Suppressor macrophage (primary cell): Measurements from ENCODE around the gene DNAAF5.
A peak's percentile ranks its signal among the peaks of the same experiment; 100 is the strongest.

ENCODE experiments used
- DNase-seq, 4 experiments: peaks; one replicate each; pipeline ENCODE4 v3.0.0-alpha.2; 2020 to 2022

DNAAF5 gene

DNA sequence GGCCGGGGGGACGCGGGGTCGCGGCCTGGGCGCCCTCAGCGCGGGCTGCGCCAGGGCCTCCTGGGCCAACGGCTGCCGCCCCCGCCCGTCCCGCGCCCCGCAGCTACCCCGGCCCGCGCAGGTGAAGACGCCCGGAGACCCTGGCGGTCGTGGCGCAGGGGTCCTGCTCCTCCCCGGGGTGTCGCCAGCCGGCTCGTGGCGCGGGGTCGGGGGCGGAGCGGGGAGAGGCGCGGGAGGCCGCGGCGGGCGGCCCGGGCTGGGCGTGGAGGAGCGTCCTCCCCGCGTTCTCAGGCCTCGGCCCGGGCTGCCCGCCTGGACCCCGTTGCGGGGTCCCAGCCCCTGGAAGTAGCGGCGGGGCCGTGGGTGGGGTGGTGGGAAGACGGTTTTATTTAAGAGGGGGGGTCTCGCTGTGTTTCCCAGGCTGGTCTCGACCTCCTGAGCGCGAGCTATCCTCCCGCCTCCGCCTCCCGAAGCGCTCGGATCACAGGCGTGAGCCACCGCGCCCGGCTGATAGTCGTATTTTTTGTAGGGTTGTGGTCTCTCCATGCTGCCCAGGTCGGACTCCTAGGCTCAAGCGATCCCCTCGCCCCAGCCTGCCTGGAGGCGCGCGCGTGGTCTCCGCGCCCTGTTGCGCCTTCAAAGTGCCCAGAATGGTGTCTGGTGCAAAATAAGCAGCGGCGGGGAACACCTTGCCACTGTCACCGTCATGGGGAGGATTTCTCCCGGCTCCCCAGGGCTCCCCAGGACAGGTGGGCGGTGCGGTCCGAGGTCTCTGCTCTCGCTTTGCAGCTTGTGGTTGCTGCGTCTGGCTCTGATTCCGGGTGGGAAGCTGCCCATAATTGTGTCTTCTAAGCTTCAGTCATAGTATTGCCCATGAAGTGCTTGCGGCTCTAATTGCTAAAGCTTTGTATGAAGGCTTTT is 90.5 kb downstream of the DNAAF5 start:
- peak in 3 of 4 experiments; percentile 26 to 46 (median 28) for DNase-seq

DNA sequence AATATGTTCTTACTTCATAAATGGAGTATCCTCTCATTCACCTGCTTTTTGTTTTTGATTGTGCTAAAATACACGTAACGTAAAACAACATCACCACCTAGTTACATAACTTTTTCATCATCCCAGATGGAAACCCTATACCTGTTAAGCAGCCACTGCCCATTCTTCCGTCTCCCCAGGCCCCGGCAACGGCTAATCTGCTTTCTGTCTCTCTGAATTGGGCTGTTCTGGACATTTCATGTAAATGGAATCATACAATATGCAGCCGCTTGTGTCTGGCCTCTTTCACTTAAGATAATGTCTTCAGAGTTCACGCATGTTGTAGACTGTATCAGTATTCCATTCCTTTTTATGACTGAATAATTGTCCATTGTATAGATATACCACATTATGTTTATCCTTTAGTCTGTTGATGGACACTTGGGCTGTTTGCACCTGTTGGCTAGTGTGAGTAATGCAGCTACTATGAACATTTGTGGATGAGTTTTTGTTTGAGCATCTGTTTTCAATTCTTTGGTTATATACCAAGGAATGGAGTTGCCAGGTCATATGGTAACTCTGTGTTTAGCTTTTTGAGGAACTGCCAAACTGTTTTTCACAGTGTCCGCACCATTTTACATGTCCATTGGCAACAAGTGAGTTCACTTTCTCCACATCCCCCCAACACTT is 91.7 kb downstream of the DNAAF5 start:
- peak in 3 of 4 experiments; percentile 10 to 41 (median 37) for DNase-seq

DNA sequence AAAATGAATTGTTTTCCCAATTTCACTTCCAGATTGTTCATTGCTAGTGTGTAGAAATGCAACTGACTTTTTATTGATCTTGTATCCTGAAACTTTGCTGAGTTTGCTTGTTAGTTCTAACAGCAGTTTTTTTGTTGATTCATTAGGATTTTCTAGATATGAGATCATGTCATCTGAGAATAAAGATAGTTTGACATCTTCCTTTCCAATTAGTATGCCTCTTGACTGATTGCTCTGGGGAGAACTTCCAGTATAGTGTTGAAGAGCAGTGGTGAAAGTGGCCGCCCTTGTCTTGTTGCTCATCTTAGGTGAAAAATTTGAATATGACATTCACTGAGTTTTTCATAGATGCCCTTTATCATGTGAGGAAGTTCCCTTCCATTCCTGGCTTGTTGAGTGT is 93.8 kb downstream of the DNAAF5 start:
- no peak for DNase-seq

DNA sequence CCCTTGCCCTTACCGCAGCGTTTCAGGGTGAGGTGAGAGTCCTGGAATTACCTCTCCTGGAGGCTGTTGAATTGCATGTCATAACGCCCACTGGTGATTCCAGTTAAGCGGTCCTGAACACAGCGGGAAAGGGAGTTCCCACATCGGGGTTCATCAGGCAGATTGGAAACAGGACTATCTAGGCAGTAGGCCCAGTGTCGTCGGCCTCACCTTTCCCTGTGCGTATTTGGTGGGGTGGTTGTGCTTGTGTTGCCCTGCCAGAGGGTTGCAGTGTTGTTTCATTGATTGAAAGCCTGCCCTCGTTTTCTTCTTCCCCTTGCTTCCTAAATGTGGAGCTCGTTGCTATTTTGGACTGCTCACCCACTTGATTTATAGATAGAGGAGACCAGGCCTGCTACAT is 95.2 kb downstream of the DNAAF5 start:
- no peak for DNase-seq

DNA sequence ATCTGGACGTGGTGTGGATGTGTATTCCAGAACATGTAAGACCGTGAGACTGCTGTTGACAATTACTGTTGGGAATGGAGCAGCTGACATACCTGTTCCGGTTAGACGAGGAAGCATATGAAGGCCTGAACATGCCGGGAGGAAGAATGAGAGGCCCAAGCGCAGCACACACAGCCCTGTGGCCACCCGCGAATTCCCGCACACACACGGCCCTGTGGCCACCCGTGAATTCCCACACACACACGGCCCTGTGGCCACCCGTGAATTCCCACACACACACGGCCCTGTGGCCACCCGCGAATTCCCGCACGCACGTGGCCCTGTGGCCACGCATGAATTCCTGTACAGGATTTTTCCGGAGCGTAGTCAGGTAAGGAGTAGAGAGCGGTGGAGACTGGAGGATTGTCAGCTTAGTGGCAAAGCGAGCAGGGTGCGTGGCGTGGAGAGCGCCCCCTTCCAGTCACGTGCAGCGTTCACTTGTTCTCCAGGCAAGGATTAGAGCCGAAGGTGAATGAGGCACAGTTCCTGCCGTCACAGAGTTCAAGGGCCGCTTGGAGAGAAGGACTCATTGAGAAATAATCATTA is 96.3 kb downstream of the DNAAF5 start:
- no peak for DNase-seq

DNA sequence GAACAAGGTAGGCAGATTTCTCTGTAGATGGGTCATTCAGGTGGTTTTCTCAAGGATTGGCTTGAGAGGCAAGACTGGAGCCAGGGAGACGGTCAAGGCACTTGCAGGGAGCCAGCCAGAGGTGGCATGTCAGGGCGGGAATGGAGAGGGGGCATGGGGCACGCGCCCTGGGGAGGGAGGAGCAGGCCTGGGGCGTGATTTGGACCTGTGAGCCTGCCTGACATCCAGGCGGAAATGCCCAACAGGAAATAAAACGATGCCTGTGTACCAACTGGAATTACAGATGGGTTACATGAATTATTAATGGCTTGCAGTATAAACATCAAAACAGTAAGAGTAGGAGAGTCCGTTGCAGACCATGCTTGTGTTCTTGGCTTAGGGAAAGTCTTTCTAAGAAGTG is 97.2 kb downstream of the DNAAF5 start:
- no peak for DNase-seq

DNA sequence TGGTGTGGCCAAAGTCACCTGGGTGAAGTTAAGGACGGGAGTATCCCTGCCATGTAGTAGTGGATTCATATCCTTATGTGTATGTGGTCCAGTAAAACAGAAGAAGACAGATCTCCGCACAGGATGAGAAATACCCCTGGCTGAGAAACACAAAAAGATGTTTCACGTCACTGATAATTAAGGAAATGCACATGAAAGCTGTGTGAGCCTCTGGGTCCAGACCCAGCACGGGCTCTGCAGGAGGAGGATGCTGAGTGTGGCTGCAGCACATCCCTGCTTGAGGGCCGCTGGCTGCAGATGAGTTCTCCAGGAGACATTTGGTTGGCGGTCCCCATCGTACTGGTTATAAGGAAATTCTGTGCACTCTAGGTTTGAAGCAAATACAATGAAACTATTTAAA is 97.6 kb downstream of the DNAAF5 start:
- DNase-seq, result no peak

DNA sequence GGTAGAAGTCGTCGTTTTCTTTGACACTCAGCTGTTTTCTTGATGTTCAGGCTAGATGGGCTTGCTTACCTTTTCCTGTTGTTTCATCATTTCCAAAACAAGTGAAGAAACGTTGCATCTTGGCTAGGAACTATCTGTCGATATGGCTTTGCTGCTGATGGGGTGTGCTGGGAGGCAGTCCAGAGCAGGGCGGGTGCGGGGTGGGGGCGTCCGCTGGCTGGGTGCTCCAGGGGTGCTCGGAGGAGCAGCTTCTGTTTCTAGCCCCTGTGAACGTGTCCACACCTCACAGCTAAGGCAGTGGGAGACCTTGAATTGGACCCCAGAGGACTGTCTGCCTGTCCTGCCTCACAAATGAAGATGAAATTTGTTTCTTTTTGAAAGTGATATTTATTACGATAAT is 98.2 kb downstream of the DNAAF5 start:
- no peak for DNase-seq

DNA sequence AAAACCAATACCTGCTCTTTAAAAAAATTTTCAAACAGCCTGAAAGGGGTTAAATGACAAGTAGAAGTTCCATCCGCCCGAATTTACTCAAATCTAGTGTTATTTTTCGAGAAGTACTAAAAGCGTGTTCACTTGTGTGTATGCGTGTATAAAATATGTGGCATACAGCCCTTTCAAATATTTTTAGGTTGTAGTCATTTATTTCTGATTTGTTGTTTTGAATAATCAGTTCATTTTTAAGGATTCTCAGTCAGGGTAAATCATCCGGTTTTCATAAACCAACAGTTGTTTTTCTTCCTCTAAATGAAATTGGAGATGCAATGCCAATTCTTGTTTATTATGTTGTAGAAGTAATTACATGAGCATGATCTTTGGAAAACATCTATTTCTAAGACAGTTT is 98.9 kb downstream of the DNAAF5 start:
- no peak for DNase-seq

DNA sequence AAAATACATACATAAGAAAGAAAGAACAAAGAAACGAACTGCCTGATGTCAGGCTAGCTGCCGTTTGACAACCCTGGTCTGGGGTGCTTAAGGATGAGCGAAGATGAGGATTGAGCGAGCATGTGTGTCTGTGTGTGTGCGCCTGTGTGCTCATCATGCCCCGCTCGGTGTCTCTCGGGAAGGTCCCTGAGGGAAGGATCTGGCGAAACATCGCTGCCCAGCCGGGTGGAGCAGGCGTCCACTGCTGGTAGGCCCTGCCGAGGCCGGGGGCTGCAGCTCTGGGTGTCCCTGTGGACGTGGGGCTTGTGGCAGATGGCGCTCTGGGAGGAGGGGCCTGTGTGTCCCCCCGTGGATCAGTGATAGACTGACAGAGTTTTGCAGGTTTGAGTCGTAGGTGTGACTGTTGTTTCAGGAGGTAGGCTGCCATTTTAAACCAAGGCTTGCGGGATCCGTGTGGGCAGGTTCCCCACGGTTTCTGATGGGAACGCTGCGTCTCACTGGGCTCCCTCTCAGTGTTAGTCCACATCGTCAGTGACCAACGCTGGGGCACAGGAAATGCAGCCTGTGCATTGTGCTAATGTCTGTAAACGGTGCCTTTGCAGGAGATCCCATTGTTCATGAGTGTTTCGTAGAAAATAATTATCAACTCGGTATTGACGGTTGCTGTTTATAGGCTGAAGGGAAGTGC is 99.9 kb downstream of the DNAAF5 start:
- DNase-seq, result no peak

DNA sequence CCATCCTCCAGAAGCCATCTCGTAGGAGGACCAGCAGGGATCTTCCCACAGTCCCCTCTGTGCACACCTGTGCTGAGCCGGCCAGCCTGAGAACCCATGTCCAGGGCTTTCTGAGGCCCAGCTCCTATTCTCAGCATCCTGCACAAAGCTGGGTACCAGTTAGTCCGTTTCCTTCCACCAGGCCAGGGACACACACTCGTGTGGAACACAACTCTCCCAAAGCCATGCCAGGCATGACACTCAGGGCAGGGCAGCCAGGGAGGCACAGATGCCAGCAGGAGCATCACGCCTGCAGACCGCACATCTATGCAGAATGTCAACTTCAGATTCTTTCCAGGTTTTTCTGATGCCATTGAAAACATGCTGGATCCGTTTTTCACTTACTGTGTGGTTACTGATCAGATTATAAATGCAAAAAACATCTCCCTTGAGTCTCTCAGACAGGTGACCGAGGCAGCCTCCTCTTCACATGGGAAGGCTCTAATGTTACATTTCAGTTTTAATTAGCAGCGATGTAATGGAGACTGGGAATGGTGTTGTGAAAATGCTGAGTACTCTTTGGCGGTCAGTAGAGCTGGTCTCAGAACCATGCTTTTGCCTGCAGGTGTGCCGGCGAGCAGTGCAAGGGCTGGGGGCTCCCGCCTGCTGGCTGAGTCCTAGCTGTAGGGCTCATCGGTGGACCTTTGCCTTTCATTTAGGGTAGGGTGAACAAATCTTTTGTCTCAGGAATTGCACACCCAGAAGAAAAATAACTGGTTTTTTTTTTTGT is 102.5 kb downstream of the DNAAF5 start:
- no peak for DNase-seq

DNA sequence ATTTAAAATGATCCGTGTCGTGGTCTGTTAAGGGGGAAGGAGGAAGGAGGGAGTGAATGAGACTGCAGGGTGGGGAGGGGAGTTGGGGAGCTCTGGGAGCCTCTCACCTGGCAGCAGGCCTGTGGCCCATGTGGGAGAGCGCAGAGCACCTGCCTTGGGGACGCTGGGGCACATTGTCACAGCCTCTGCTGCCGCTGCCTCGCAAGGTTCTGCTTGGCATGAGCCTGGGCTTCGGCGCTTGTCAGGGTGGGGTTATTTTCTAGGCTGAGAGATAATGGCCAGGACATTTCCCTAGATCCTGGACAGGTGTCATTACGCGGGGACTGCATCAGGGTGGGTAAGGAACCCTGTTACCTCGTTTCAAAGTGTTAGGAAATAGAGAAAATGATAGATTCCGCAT is 103.6 kb downstream of the DNAAF5 start:
- DNase-seq, result no peak

DNA sequence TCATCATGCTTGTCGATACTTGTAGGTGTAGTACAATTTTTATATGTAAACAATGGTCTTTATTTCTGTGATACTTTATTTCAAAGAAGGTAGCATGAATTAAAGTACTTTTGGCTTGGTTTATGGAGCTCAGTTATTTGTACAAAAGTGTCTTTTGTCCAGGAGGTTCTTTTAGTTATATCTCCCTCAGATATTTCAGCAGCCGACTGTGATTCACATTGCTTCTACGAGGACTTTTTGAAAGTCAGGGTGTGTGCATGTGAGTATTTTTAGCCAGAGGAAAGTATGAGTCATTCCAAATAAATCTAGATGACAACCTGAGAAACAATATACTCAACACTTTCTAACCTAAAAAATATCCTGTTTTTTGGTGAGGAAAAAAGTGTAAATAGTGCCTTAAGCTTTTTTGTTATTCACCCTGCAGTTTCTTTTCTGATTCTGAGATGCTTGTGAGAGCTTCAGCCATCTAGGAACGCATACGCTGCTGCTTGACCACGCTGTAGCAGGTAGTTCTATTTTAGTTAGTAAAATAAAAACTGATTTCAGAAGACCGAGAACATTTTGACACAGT is 105.2 kb downstream of the DNAAF5 start:
- peak in 3 of 4 experiments; percentile 23 to 52 (median 41) for DNase-seq

DNA sequence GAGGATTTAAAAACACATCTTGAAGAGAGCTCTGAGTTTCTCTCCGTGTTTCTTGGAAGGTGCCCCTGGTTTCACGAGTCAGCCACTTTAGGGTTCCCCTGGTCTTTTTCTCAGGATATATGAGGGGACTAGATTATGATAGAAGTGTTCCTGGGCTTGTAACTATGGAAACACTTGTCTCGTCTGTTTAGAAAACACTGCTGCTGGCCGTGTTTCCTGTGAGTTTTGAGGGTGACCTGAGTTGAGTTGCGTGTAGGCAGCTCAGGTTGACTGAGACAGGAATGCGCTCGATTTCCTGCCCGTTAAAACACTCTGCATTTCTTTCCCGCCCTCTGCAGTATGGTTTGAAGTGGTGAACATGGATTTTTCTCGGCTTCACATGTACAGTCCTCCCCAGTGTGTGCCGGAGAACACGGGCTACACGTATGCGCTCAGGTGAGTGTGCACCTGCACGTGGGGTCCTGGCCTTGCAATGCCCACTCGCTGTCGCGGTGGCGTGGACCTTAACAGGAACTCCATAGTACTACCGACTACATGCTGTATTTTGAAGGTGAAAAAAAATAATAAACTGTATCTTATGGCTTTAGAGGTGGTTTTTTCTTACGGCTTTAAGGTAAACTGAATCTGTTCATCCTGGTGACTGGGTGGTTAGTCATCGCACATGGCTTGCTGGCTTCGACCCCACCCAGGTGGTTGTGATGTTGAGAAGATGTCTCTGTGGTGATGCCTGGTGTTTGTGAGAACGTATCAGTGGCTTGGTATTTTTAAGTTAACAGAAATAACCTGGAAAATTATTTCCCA is 105.9 kb downstream of the DNAAF5 start, which contains the start of gene SUN1:
SUN1 (plus strand) TSS at position 310 of the 801 bp plus-strand sequence; CDS start at position 359, 49 bp downstream.
- no peak for DNase-seq

DNA sequence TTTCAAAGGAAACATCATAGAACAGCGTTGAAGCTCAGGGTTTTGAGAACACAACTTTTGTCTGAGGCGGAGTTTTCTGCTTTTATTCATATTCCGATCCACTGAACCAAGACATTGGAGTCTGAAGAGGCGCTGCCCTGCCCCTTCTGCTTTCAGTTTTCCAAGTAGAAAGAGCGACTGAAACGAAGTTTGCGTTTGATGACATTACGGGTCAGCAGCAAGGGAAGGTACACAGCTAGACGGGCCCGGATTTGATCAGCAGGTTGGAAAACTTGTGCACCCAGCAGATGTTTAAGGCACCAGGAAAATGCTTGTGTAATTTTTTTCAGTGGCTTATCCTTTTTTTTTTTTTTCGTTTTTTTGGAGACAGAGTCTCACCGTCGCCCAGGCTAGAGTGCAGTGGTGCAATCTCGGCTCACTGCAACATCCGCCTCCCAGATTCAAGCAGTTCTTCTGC is 106.5 kb downstream of the DNAAF5 start:
- no peak for DNase-seq

DNA sequence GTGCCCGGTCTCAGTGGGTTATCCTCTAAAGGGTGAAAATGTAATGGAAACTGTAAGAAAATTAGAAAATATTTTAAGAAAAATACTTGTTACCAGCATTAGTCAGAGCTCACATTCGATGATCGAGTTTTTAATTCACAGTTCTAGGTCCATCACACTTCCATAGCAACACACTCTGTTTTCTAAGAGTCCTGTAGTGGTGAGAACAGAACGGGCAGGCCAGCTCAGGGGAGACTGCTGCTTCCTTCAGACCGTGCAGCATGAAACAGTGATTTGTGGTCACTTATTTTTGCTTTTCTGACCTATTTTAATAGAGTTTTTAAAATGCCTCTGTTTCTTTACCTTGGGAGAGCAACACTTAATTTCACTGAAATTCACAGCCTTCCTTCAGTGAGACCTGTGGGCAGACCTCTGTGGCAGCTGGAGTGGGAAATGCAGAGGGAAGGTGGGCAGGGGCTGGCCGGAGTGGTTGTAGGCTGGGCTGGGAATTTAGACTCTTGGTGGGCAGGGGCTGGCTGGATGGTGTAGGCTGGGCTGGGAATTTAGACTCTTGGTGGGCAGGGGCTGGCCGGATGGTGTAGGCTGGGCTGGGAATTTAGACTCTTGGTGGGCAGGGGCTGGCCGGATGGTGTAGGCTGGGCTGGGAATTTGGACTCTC is 107.2 kb downstream of the DNAAF5 start:
- no peak for DNase-seq

DNA sequence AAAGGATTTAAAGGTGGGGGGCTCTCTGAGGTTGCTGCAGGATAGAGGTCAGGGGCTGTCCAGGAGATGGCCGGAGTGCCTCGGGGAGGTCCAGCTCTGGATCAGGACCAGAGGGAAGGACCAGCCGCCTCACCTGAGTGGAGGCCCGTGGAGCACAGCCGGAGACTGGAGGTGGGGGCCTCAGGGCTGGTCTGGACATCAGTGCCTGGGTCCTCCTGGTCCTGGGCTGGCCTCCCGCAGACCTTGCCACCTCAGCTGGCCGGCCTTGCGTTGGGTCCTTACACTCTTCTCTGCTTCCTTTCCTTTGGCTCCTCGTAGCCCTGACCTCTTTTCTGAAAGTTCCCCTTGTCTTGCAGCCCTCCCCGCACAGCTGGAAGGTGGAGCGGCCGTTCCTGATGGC is 107.8 kb downstream of the DNAAF5 start:
- no peak for DNase-seq

DNA sequence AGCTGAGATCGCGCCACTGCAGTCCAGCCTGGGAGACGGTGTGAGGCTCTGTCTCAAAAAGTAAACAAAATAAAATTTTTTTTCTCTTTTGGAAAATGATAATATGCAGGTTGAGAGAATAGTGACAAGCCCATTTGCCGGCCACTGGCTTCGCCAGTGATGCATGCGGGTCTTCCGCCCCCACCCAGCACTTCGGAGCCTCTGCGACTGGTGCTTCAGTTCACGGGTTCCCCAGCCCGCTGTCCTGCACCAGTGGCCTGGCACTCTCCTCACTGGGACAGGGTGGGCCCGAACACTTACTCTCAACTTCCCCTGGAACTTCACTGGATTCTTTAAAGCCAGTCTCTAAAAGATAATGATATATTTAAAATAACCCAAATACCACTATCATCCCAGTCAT is 108.5 kb downstream of the DNAAF5 start:
- no peak for DNase-seq

DNA sequence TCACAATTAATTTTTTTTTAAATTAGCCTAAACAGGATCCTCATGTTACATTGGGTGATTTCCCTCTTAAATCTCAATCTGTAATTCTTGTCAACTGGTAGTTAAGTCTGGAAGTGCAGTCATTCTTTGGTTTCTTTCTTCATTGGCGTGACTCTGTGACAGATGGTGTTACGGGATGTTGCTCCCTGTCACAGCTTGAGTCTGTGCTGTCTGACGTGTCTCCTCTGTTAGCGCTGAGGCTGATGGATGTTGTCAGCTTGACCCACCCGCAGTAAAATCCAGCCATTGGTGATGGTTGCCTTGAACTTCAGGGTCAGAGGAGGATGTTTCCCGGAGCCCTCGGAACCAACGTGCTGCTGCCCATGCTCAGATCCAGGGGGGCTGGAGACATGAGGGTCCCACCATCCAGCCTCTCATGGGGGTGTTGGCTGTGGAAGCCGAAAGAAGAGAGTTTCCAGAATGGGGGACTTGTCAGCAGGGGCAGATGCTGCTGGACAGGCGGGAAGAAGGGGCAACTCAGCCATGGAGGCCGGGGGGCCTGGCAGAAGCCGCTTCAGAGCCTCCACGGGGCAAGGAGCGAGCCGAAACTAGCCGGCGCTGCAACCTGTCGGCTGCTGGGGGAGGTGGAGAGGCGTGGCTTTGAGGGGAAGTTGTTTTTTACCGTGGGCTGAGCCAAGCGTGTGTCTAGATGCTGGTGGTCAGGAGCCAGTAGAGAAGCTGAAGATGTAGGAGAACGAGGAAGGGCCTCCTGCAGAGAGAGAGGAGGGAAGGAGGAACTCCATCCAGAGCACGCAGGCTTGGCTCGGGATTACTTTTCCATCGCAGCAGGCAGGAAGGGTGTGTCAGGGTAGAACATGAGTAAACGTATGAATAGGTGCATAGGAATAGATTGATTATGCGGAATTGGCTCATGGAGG is 109.2 kb downstream of the DNAAF5 start:
- peak in 3 of 4 experiments; percentile 8 to 55 (median 34) for DNase-seq
